Head of caudate nucleus (tissue), 42 donors: Measurements from ENCODE around the gene EXD3.

Experiments used
- DNase-seq, 42 donors: peaks; one replicate each; pipeline versions ENCODE4 v3.0.0 to v3.0.0-alpha.2; 2020 to 2021; ENCODE audit warnings: mixed read lengths in 7 of 42
- intact Hi-C: fragments of 100-400 bp; cut with DNase I; formaldehyde crosslinking; loops from one replicate; pipeline ENCODE4 v1.15.0; 2022

Gene EXD3

DNA sequence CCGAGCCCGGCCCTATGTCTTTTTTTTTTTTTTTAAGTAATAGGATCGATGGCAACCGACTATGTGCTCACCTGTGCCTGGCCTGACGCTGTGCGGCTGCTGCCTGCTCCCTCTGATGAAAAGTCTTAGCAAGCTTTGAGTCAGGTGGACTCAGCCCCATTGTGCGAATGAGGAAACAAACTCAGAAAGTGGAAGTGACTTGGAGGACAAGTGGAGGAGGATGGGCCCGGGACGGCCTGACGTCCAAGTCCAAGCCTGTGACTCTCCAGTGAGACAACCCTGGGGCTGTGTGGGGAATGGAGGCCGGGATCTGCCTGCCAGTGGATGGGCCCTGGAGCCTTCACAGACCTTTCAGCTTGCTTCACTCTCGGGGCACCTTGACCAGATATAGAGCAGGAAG, 57.9 kb downstream of the EXD3 start:
- DNase-seq: peak in 5 of 42 donors; percentile 1 to 42 (median 12)
- intact Hi-C loops: no loop called here

DNA sequence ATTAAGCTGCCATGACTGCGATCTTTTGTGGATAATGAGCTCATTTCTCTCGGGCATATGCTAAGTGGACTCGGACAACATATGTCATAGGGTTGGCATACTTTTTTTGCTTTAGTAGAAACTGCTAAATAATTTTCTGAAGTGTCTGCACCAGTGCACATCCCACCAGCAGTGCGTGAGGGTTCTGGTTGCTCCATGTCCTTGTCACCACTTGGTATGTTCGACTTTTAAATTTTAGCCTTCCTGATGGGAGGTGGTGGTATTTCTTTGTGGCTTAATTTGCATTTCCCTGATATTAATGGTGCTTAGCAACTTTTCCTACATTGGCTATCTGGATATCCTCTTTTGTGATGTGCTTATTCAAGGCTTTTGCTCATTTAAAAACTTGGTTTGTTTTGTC, 63.1 kb downstream of the EXD3 start:
- intact Hi-C loops: no loop called here
- no peak for DNase-seq

DNA sequence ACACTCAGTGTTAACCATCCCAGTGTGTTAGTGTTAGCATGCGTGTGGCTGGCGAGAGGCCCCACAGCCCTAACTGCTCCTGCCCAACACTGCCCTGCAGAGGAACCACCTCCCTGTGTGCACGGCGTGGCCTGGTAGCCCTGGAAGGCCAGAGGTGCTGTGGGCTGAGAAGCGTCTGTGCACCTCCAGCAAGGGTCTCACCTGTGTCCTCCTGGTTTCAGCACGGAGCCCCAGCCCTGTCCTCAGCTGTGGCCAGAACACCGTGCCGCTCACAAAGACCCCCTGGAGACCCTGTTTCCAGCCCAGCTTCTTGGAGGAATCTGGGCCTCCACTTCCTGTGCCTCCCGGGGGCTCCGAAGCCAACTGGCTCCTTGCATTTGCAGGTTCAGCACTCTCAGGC, 64.8 kb downstream of the EXD3 start:
- peak in 2 of 42 donors; percentile 27 for DNase-seq

DNA sequence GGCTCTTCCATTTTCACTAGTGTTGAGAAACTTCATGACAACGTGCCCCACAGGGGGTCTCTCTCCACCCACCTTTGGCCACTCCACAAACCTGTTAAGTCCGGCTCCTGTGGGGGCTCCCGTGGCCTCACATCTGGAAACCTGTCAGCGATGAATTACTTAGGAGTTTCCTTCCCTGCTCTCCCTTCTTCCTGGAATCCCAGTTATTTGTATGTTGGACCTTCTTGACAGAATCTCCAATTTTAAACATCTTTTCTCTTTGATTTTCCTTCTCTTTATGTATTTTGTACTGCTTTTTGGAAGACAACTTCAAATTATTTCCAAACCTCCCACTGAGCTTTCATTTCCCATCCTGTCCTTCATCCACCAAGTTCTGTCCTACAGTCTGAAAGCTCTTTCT, 65.8 kb downstream of the EXD3 start:
- peak in 1 of 42 donors; percentile 12 for DNase-seq
- intact Hi-C loops: no loop called here

More for the DNA sequence above, 64.8 kb downstream of the EXD3 start:
- intact Hi-C loops: no loop called here

DNA sequence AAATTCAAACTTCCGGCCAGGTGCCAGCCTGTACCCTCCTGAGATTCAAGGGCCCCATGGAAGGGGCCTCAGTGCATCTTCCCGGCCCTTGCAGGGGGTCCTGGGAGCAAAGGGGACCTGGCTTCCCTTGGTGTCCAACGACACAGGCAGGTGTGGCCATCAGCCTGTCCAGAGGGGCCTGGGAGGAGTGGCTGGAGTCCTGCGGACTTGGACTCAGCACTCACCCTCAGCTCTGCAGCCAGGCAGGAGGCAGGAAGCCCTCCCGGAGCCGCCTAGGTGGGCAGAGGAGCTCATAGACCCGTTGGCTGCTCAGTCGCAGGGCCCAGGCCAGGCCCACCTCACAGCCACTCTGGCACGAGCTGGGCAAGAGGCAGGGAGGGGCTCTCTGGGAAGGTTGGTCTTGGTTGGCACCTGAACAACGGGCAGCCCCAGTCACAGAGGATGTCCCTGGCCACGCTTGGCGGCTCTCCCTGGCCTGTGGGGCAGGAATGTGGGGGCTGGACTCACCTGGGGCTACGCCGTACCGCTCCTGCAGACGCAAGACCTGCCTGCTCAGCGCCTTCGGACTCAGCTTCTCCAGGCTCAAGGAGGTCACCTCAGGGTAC, 67.1 kb downstream of the EXD3 start:
- intact Hi-C loops: no loop called here
- DNase-seq: peak in 2 of 42 donors; percentile 0 to 16

DNA sequence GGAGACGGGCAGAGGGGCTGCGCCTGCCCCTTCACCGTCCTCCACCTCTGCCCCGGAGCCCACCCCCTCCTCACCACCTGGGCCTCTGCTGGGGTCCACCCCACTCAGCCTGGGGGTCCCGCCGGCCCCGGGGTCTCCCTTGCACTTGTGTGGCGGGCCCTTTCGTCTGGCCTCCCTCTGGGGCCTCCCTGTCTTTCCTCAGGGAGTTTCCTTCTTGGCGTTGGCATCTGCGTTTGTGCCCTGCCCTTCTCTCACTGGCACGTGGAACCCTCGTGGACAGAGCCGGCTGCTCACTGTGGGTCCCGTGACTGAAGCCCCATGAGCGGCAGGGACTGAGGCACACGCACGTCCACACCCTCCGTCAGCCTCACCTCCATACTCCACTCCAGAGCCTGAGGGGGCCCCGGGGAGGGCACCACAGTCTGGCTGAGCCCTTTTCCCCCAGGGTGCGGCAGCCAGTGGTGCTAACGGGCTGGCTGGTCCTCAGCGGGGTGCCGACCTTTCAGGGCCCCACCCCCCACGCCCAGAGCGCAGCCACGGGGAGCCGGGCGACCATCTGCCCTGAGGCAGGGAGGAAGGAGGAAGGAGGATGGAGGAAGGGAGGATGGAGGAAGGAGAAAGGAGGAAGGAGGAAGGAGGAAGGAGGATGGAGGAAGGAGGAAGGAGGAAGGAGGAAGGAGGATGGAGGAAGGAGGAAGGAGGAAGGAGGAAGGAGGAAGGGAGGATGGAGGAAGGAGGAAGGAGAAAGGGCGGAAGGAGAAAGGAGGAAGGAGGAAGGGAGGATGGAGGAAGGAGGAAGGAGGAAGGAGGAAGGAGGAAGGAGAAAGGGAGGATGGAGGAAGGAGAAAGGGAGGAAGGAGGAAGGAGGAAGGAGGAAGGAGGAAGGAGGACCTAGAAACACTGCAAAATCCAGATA, 67.9 kb downstream of the EXD3 start:
- intact Hi-C loops: no loop called here
- peak in 3 of 42 donors; percentile 12 to 30 (median 28) for DNase-seq

DNA sequence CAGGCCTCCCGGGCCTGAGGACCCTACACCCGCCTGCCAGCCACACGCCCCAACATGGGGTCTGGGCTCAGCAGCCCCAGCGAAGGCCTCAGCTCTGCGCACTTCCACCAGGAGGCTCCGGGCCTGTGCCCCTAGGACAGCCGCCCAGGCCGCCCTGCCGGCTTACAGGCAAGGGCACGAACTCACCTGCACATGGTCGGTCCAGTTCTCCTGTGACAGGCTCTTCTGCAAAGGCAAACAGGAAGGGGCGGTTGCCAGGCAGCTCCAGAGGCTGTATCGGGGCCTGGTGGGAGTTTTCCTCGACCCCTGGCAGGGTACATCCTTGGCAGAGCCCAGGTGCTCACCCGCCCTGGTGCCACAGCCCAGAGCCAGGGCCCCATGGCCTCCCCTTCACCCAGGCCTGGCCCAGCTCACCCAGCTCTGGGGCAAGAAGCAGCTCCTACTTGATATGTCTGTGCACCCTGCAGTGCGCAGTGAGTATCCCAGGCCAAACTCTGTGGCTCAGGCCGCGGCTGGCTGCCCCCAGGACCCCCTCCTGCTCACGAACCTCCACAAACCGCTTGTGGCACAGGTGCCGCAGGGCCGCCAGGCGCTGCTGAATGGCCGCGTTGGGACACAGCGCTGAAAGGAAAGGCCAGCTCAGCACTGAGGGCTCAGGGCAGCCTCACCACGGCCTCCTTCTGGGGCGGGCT, 68.7 kb downstream of the EXD3 start:
- DNase-seq: peak in 3 of 42 donors; percentile 12 to 21 (median 16)
- intact Hi-C loops: no loop called here

DNA sequence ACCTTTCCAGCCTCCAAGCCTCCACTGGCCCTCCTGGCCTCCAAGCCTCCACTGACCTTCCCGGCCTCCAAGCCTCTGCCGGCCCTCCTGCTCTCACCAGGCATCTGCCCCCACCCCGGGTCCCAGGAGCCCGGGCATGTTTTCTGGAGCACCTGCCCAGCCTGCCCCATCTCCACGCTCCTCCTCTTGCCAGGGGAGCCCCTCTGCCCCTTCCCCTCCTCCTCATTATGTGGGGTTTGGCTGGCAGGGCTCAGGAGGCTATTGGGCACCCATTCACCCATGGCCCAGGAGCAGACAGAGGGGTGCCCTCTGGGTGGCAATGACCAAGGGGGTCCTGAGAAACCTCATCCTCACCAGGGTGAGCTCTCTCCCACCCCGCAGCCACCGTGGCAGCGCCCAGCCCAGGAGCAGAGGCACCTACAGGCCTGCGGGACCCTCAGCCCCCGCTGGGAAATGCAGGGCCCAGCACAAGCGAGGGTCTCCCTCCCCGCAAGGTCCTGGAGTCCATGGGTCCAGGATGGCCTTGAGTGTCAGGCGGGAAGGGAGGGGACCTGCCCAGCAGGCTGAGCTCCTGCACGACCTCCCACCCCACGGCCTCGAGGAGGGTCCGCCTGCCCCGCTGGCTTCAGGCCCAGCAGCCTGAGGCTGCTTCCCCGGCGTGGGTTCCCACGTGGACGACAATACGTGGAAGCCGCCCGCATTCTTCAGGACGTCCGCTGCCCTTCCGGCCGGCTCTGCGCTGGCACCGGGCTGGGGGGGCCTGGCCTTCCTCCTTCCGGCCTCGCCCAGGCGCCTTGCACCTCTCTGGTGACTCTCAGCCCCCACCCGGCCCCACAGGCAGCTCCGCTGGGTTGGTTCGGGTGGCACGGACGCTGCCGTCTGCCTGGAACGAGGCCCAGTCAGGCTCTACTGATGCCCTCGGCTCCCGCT, 69.5 kb downstream of the EXD3 start:
- peak in 3 of 42 donors; percentile 17 to 32 (median 27) for DNase-seq
- intact Hi-C loops: no loop called here

DNA sequence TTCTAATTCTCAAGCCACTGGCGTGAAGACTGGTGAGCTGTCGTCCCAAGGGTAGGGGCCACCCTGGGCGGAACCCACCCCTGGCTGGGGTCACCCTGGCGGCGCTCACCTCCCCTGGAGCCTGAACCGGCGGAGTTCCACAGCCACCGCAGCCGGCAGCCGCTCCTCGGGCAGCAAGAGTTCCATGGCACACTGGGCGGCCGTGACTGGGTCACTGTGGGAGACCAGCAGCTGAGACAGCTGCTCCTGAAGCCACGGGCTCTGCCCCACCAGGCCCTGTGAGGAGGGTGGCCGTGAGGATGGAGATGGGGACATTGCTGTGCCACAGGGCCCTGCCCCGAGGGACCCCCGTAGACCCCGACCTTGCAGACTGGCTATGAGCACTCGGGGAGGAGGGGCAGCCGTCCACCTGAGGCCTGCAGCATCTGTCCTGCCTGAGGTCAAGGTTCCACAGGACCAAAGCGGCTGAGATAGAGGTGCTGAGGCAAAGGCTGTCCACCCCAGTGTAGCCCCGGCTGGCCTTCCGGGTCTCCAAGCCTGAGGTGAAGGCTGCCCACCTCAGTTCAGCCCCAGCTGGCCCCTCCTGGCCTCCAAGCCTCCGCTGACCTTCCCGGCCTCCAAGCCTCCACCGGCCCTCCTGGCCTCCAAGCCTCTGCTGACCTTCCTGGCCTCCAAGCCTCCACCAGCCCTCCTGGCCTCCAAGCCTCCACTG, 70.3 kb downstream of the EXD3 start:
- DNase-seq: peak in 3 of 42 donors; percentile 21 to 26 (median 25)
- intact Hi-C loops: no loop called here

DNA sequence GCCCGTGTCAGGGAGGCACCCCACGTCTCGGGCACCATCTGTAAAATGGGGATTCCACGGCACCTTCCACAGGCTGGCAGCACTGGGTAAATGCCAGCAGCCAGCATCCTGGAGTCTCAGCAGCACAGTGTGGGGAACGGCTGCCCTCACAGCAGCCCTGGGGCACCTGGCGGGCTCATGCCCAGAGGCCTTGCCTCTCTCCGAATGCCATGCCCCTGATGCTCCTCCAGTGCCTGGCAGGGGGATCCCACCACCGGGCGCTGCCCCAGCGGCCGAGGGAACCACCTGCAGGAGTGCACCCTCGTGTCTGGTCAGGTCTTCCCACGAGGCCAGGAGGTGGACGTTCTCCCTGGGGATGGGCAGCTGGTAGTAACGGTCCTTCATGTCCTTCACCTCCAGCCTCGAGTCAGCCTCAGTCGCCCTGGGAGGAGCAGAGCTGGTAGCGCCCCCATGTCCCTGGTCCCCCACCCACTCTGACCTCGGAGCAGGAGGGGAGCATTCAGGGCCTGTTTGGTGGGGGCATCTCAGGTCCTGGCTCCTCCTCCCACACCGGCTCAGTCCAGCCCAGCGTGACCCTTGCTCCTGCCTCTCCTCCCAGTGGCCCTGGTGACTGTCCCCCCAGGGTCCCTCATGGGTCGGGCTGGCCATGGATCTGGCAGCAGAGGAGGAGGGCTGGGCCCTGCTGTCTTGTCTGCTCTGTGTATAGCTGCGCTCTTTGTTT, 71.0 kb downstream of the EXD3 start:
- peak in 3 of 42 donors; percentile 15 to 20 (median 19) for DNase-seq
- intact Hi-C loops: no loop called here

DNA sequence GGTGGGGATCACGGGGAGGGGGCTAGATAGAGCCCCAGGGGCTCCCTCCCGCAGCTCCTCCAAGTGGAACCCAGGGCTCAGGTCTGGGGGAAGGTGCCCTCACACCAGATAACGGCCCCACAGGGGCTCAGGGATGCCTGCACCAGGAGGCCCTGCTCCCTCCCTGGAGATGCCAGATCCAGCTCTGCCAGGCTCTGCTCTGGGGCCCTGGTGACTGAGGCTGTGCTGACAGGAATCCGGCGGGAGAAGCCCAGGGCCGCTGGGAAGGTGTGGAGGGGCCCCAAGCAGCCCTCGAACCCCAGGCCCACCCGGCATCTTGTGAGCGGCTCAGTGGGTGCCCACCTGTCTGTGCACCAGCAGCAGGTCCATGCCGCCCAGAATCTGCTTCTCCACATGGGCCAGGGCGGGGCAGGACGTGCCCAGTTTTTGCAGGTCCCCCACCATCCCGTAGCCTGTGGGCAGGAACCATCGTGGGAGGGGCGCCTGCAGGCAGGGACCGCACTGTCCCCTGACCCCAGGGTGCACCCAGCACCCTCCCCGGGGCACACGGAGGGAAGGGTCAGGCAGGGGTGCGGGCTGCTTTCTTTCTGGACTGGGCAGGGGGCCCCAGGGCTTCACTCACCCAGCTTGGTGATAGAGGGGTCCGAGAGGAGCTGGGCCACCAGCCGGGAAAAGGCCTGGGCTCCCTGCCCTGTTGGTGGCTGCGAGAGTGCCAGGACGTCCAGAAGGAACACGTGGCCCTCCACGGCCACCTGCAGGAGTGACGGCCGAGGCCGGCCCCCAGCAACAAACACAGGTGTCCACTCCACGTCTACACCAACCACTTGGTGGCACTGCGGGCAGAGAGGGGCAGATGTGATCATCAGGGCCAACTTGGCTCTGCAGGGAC, 72.0 kb downstream of the EXD3 start:
- intact Hi-C loops: no loop called here
- peak in 1 of 42 donors; percentile 18 for DNase-seq

DNA sequence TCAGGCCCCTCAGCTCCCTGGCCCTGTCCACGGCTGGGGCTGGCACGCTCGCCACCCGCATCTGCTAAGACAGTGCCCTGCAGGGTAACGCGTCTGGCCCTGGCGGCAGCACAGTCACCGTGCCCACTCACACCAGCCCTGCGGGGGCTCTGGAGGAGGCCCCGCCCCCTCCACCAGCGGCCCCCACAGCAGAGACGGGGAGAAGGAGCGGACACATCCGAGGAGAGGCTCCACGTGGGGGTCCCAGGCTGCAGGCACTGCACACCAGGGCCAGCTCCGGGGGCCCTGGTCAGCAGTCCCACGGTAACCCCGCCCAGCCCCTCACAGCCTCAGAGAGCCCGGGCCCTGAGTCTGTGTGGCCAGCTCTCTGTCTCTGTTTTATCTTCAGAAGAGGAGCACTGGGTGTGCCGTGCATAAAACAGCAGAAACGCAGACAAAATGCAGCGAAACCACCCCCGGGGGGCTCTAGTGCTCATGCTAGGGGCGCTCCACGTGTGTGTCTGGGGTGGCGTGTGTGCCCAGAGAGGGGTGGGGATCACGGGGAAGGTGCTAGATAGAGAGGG, 73.4 kb downstream of the EXD3 start:
- DNase-seq: peak in 2 of 42 donors; percentile 13 to 24
- intact Hi-C loops: no loop called here

DNA sequence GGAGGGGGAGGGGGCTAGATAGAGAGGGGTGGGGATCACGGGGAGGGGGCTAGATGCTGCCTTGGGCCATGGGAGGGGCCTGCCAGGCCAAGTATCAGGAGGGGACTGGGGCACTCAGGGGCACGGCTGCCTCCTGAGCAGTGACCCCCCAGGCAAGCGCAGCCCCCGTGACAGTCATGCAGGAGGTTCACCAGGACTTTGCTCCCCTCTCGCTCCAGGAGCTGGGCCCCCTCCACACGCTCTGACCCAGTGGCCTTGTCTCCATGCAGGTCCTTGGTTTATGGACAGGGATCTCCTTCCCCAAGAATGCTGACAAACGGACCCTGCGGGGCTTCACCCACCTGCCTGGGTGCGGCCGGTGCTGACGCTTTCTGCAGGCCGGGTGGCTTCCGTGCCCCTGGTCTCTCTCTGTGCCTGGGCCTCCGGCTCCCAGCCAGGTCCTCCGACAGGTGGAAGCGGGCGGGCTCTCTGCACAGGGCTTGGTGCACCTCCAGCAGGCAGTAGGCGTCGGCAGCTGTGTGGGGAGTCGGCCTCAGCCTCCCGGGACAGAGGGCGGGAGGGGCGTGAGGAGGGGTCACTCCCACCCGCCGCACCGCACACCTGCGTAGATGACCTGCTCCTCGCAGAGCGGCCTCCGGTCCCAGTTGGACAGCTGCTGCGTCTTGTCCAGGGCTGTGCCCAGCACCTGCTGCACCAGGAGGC, 74.0 kb downstream of the EXD3 start:
- DNase-seq: peak in 2 of 42 donors; percentile 23 to 30
- intact Hi-C loops: no loop called here

DNA sequence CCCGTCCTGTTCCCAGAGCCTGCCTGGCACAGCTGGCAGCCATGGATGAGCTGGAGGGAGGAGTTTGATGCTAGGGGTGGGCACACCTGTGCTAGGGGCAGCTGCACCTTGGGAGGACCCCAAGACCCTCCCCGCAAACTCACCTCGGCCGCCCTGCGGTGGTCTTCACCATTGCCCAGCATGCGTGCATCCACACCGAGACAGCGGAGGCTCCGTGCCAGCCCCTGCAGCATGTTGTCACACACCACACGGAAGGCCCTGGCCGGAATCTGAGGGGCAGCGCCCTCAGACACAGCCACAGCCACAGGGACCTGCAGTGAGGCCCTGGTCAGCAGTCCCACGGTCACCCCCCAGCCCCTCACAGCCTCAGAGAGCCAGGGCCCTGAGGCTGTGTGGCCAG, 75.0 kb downstream of the EXD3 start:
- intact Hi-C loops: no loop called here
- DNase-seq: peak in 1 of 42 donors; percentile 22

DNA sequence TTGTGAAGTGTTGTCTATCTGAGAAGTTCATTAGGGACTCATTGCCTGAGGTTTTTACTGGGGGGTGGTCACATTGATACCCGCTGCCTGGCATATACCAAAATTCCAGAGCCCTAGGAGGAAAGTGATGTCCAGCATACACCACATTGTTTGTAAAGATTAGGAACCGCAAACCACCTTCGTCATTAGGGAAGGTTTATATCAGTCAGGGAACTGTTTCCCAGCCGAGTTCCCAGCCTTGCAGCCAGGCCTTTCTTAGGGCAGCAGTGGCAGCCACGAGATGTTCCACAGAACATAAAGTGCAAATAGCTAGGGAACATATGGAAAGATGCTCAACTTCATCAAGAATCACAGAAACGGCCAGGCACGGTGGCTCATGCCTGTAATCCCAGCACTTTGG, 80.5 kb downstream of the EXD3 start:
- DNase-seq: no peak
- intact Hi-C loops: no loop called here

DNA sequence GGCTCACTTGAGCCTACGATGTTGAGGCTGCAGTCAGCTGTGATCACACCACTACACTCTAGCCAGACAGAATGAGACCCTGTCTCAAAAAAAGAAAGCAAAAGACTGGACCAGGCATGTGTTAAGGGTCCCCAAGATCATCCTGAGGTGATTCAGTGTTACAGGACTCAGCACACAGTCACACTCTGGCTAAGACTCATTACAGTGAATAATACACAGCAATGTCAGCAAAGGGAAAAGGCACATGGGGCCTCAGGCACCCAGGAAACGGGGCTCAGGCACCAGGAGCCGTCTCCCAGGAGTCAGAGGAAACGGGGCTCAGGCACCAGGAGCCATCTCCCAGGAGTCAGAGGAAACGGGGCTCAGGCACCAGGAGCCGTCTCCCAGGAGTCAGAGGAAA, 81.7 kb downstream of the EXD3 start:
- intact Hi-C loops: no loop called here
- no peak for DNase-seq
